ENCODE results near the gene RPP38. TPM values are rescaled to one million over a fixed set of nuclear protein-coding genes. Genes with fewer than 3 reads are reported as not detected.

The RPP38 gene
- polyA plus RNA-seq, 3 donors = 8.1 to 13.8 (median 13.3) TPM

DNA sequence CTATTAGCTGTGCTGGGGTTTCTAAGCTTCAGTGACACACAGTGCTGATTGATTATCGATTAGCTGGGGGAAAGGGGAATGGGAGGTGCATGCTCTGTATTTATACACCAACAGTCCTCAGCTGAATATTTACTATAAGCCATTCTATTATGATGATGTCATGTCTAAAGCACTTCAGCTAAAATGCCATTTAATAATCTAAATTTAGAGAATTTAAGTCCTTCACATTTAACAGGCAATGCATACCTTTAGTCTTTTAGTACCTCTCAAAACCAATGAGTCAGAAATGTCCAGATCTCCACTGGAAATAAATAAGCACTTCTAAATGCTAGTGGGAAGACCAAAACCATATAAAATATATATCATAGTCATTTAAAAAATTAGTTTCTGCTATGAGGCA, 24.6 kb downstream of the RPP38 start:
- TF ChIP-seq, protein P1, sequence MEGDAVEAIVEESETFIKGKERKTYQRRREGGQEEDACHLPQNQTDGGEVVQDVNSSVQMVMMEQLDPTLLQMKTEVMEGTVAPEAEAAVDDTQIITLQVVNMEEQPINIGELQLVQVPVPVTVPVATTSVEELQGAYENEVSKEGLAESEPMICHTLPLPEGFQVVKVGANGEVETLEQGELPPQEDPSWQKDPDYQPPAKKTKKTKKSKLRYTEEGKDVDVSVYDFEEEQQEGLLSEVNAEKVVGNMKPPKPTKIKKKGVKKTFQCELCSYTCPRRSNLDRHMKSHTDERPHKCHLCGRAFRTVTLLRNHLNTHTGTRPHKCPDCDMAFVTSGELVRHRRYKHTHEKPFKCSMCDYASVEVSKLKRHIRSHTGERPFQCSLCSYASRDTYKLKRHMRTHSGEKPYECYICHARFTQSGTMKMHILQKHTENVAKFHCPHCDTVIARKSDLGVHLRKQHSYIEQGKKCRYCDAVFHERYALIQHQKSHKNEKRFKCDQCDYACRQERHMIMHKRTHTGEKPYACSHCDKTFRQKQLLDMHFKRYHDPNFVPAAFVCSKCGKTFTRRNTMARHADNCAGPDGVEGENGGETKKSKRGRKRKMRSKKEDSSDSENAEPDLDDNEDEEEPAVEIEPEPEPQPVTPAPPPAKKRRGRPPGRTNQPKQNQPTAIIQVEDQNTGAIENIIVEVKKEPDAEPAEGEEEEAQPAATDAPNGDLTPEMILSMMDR (IDR thresholded peaks at IDR 0.05) = no peak
- no peak overlapping the region for H3K4me2 ChIP-seq (replicated peaks; ENCODE audit: extremely low read depth, low read length, poor library complexity, severe bottlenecking)
- no peaks in the 10 kb centered on the region for H4K20me1 ChIP-seq (ENCODE audit: insufficient read depth, low read length)
- no peak overlapping the region for H3K4me3 Mint-ChIP-seq
- intact Hi-C loops (cut with micrococcal nuclease) = no loop called here
- peaks cover 0 to 16% of the 10 kb centered on the region in 2 donors for H3K36me3 Mint-ChIP-seq
- no peak overlapping the region for H2AFZ ChIP-seq (ENCODE audit: insufficient read depth, low read depth, low read length, poor library complexity, severe bottlenecking)
- H3K9me3 ChIP-seq (replicated peaks in 1 of 2; ENCODE audit: control insufficient read depth in 1 of 2, insufficient read depth in 1 of 2, low read length in 2 of 2) = no peaks in the 10 kb centered on the region
- no peak overlapping the region for H3K27ac Mint-ChIP-seq
- WGBS (ENCODE audit: insufficient coverage) = no CpG with 5 or more reads among the region's 1 CpG
- no peak for DNase-seq
- peaks cover 0 to 4% (median 0%) of the 10 kb centered on the region in 3 donors for H3K27me3 Mint-ChIP-seq (ENCODE audit: low read depth in 3 of 3)
- peaks cover 3% of the 10 kb centered on the region for H3K4me1 Mint-ChIP-seq
- H3K27ac ChIP-seq (ENCODE audit: low read depth in 1 of 2, low read length in 2 of 2) = no peak overlapping the region
- no peaks in the 10 kb centered on the region for H3K27me3 ChIP-seq (ENCODE audit: control insufficient read depth in 2 of 2, insufficient read depth in 2 of 2, low read length in 2 of 2)
- H3K36me3 ChIP-seq (replicated peaks in 1 of 2; ENCODE audit: control insufficient read depth in 1 of 2, insufficient read depth in 2 of 2, low read length in 2 of 2) = no peaks in the 10 kb centered on the region
- peaks cover 0 to 4% of the 10 kb centered on the region in 2 donors for H3K4me1 ChIP-seq (ENCODE audit: control insufficient read depth in 1 of 2, insufficient read depth in 2 of 2, low read length in 2 of 2)
- peaks cover 0 to 2% (median 0%) of the 10 kb centered on the region in 7 donors for H3K9me3 Mint-ChIP-seq
- no peak overlapping the region for H3K9ac ChIP-seq (ENCODE audit: insufficient read depth, low read length, poor library complexity, severe bottlenecking)
- no peak overlapping the region for H3K4me3 ChIP-seq (replicated peaks in 1 of 3; ENCODE audit: low read depth in 2 of 3, low read length in 3 of 3)
- H3K79me2 ChIP-seq (ENCODE audit: insufficient read depth, low read length) = no peaks in the 10 kb centered on the region

DNA sequence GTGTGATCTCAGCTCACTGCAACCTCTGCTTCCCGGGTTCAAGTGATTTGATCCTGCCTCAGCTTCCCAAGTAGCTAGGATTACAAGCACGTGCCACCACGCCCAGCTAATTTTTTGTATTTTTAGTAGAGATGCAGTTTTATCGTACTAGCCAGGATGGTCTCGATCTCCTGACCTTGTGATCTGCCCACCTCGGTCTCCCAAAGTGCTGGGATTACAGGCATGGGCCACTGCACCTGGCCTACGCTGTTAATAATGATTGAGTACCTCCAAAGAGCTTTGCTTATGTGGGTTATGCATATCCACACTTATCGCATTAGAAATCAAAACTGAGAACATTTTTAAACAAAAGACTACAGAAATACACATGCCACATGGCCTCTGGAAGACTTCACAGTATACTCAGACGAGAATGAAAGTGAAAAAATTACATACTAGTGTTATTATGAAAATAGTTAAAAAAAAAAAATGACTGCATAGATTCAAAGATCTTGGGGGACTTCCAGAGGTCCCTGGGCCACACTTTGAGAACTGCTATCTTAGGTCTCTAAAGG, 25.4 kb downstream of the RPP38 start:
- peaks cover 0 to 2% (median 0%) of the 10 kb centered on the region in 7 donors for H3K9me3 Mint-ChIP-seq
- no peaks in the 10 kb centered on the region for H3K36me3 ChIP-seq (replicated peaks in 1 of 2; ENCODE audit: control insufficient read depth in 1 of 2, insufficient read depth in 2 of 2, low read length in 2 of 2)
- no peaks in the 10 kb centered on the region for H3K79me2 ChIP-seq (ENCODE audit: insufficient read depth, low read length)
- H3K27me3 Mint-ChIP-seq (ENCODE audit: low read depth in 3 of 3) = peaks cover 0 to 4% (median 0%) of the 10 kb centered on the region in 3 donors
- H3K27ac ChIP-seq (ENCODE audit: low read depth in 1 of 2, low read length in 2 of 2) = no peak overlapping the region
- peaks cover 0 to 16% of the 10 kb centered on the region in 2 donors for H3K36me3 Mint-ChIP-seq
- H2AFZ ChIP-seq (ENCODE audit: insufficient read depth, low read depth, low read length, poor library complexity, severe bottlenecking) = no peak overlapping the region
- H4K20me1 ChIP-seq (ENCODE audit: insufficient read depth, low read length) = no peaks in the 10 kb centered on the region
- H3K4me1 Mint-ChIP-seq = peaks cover 3% of the 10 kb centered on the region
- TF ChIP-seq, protein P1 (IDR thresholded peaks at IDR 0.05) = no peak
- H3K27me3 ChIP-seq (ENCODE audit: control insufficient read depth in 2 of 2, insufficient read depth in 2 of 2, low read length in 2 of 2) = no peaks in the 10 kb centered on the region
- H3K4me1 ChIP-seq (ENCODE audit: control insufficient read depth in 1 of 2, insufficient read depth in 2 of 2, low read length in 2 of 2) = peaks cover 0 to 4% of the 10 kb centered on the region in 2 donors
- no peak overlapping the region for H3K4me3 Mint-ChIP-seq
- no peak overlapping the region for H3K9ac ChIP-seq (ENCODE audit: insufficient read depth, low read length, poor library complexity, severe bottlenecking)
- DNase-seq = no peak
- no peaks in the 10 kb centered on the region for H3K9me3 ChIP-seq (replicated peaks in 1 of 2; ENCODE audit: control insufficient read depth in 1 of 2, insufficient read depth in 1 of 2, low read length in 2 of 2)
- H3K27ac Mint-ChIP-seq = no peak overlapping the region
- WGBS (ENCODE audit: insufficient coverage) = 98% methylated on average over 6 of the region's 9 CpGs
- no peak overlapping the region for H3K4me2 ChIP-seq (replicated peaks; ENCODE audit: extremely low read depth, low read length, poor library complexity, severe bottlenecking)
- no peak overlapping the region for H3K4me3 ChIP-seq (replicated peaks in 1 of 3; ENCODE audit: low read depth in 2 of 3, low read length in 3 of 3)
- intact Hi-C loops (cut with micrococcal nuclease) = no loop called here

Measured in CD14-positive monocyte (primary cell).